ENCODE results near the gene CRIM1. TPM values are rescaled to one million over a fixed set of nuclear protein-coding genes. Genes with fewer than 3 reads are reported as not detected.
A peak's percentile ranks its signal among the peaks of the same experiment; 100 is the strongest.

The CRIM1 gene
- total and polyA plus RNA-seq, 2 experiments from 2014 or later = 10.5 to 36.4 TPM

GRCh38 chr2:36445185-36445866 is 89.7 kb downstream of the CRIM1 start (continued):
- TF ChIP-seq CTCF (conservative IDR thresholded peaks at IDR 0.05; ENCODE audit: low read depth in 2 of 2) (no peak), ETS1 (IDR thresholded peaks at IDR 0.05) (no peak), CREB1 (CRISPR knock-in tag; IDR thresholded peaks at IDR 0.05; ENCODE audit: low read depth) (no peak), REST (IDR thresholded peaks at IDR 0.05; ENCODE audit: unreplicated experiment) (no peak), EZH2phosphoT487 (IDR thresholded peaks at IDR 0.05; ENCODE audit: unreplicated experiment) (no peak), NANOG (IDR thresholded peaks at IDR 0.05; ENCODE audit: borderline replicate concordance) (no peak), ZNF114 (CRISPR knock-in tag; IDR thresholded peaks at IDR 0.05) (no peak), STAT1 (IDR thresholded peaks at IDR 0.05; ENCODE audit: unreplicated experiment) (no peak)

GRCh38 chr2:36446294-36446693 is 90.7 kb downstream of the CRIM1 start:
- peaks cover 4% of the 10 kb centered on the region; the same call in 1 of the 2 replicates for H3K4me1 ChIP-seq (ENCODE audit: insufficient read depth)
- no peaks in the 10 kb centered on the region for H3K9me2 ChIP-seq (ENCODE audit: insufficient read depth)
- no peak for ATAC-seq
- no peak overlapping the region for H3K4me3 ChIP-seq
- Mint-ChIP-seq H3K4me1 (peaks cover 14% of the 10 kb centered on the region), H3K27ac (no peak overlapping the region), H3K27me3 (ENCODE audit: insufficient read depth, low read depth, poor library complexity) (peaks cover 4% of the 10 kb centered on the region), H3K9me3 (no peaks in the 10 kb centered on the region), H3K4me3 (no peak overlapping the region), H3K36me3 (ENCODE audit: low read depth) (peaks cover 62% of the 10 kb centered on the region)
- H4K20me1 ChIP-seq (replicated peaks; ENCODE audit: insufficient read depth) = peaks cover 13% of the 10 kb centered on the region
- no peaks in the 10 kb centered on the region for H3K27me3 ChIP-seq (ENCODE audit: insufficient read depth)
- no peak for DNase-seq (ENCODE audit: low spot score)
- H3K4me2 ChIP-seq = no peak overlapping the region
- peak overlapping the region; percentile 12 for H3K27ac ChIP-seq (ENCODE audit: low read depth)
- H3K36me3 ChIP-seq (ENCODE audit: insufficient read depth) = 0 out of 2 replicates have a peak, but pooled peaks cover 7% of the 10 kb centered on the region
- peaks cover 19% of the 10 kb centered on the region; the same call in 1 of the 2 replicates for H3K79me2 ChIP-seq (replicated peaks; ENCODE audit: insufficient read depth)
- no peaks in the 10 kb centered on the region for H3F3A ChIP-seq (replicated peaks; ENCODE audit: low read depth)
- no peak overlapping the region for H2AFZ ChIP-seq
- TF ChIP-seq EZH2 (IDR thresholded peaks at IDR 0.05; ENCODE audit: low read depth, unreplicated experiment) = no peak
